ENCODE measurements around the gene THTPA.
"Not testable (repeated sequence)": the region's sequence is repeated elsewhere in the genome, so short reads cannot be mapped to it uniquely, and the experiment has no call there.

Gene THTPA

DNA sequence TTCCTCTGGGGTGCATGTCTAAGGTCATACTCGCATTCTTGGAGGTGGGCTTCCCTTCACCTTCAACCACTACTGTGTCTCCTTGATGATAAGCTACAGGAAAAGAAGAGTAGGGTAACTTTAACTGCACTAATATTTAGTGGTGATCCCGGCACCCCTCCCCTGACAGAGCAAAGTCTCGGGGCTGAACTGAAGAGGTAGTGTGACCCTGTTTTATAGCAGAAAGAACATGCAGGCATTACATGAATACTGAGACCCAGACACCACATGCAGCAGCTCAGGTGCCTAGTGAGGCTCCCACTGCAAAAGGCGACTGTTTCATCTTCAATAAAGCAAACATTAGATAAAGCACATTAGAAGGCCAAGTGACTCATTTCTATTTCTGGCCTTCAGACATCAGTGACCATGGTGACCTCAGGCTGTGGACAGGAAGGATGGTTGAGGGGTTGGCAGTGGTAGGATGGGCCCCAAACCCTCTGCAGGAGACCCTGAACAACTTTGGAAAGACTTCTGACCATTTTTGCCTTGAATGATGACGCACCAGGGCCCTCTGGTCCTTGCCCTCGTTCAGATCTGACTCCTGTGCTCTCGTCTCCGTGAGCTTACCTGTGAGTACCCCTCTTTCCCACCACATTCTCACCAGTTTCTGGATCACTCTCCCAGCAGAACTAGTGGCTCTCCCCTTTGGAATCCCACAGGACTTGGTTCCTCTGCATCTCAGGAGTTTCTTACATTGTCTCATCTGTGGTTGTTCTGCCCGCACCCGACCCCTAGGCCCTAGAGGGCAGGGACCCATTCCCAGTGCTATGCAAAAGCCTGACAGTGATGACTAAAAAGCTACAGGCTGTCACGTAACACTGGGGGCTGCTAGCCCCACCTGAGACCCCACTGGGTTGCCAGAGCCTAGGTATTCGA, 46.4 kb downstream of the THTPA start:
- Histone ChIP-seq H3K4me3 (ENCODE audit: insufficient read depth, low read depth, low read length, poor library complexity, severe bottlenecking) (no peak overlapping the region), H3K27ac (ENCODE audit: insufficient read depth, low read length, poor library complexity, severe bottlenecking) (no peak overlapping the region), H3K36me3 (ENCODE audit: control insufficient read depth, insufficient read depth, low read length) (no peaks in the 10 kb centered on the region), H3K9me3 (ENCODE audit: control insufficient read depth, low read length) (no peaks in the 10 kb centered on the region), H3K4me1 (ENCODE audit: control insufficient read depth, insufficient read depth, low read length, poor library complexity, severe bottlenecking) (no peaks in the 10 kb centered on the region), H3K27me3 (replicated peaks; ENCODE audit: control insufficient read depth, insufficient read depth, low read length, poor library complexity, severe bottlenecking) (no peaks in the 10 kb centered on the region)
- no peak for DNase-seq

DNA sequence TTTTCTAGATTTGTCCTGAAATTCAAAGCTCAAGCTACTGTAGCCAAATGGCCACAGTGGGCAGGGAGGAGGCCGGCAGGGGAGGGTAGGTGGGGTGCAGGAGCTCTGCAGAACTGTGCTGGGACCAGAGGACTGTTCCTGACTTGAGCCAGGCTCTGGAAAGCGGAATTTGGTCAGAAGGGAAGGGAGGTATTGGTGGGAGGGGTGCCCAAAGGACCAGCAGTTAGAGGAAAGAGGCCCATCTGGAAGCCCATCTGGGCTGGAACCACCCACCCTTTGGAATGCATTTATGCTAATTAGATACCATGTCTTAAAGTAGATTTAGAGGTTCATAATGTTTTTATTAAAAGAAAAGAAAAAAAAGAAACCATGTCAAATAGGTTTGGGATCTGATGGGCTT, 47.0 kb downstream of the THTPA start:
- no peak overlapping the region for H3K4me3 ChIP-seq (ENCODE audit: insufficient read depth, low read depth, low read length, poor library complexity, severe bottlenecking)
- no peak for DNase-seq
- H3K36me3 ChIP-seq (ENCODE audit: control insufficient read depth, insufficient read depth, low read length), result no peaks in the 10 kb centered on the region
- no peaks in the 10 kb centered on the region for H3K4me1 ChIP-seq (ENCODE audit: control insufficient read depth, insufficient read depth, low read length, poor library complexity, severe bottlenecking)
- no peaks in the 10 kb centered on the region for H3K27me3 ChIP-seq (replicated peaks; ENCODE audit: control insufficient read depth, insufficient read depth, low read length, poor library complexity, severe bottlenecking)
- no peaks in the 10 kb centered on the region for H3K9me3 ChIP-seq (ENCODE audit: control insufficient read depth, low read length)
- H3K27ac ChIP-seq (ENCODE audit: insufficient read depth, low read length, poor library complexity, severe bottlenecking), result no peak overlapping the region

DNA sequence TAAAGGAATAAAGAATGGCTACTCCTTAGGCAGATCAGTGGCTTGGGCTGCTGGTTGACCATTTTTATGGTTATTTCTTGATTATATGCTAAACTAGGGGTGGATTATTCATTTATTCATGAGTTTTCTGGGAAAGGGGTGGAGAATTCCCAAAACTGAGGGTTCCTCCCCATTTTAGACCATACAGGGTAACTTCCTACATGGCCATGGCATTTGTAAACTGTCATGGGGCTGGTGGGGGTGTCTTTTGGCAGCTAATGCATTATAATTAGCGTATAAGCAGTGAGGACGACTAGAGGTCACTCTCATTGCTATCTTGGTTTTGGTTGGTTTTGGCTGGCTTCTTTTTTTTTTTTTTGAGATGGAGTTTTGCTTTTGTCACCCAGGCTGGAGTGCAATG, 48.1 kb downstream of the THTPA start:
- H3K27me3 ChIP-seq (replicated peaks; ENCODE audit: control insufficient read depth, insufficient read depth, low read length, poor library complexity, severe bottlenecking), result no peaks in the 10 kb centered on the region
- no peaks in the 10 kb centered on the region for H3K4me1 ChIP-seq (ENCODE audit: control insufficient read depth, insufficient read depth, low read length, poor library complexity, severe bottlenecking)
- H3K9me3 ChIP-seq (ENCODE audit: control insufficient read depth, low read length), result no peaks in the 10 kb centered on the region
- H3K36me3 ChIP-seq (ENCODE audit: control insufficient read depth, insufficient read depth, low read length), result no peaks in the 10 kb centered on the region
- no peak overlapping the region for H3K27ac ChIP-seq (ENCODE audit: insufficient read depth, low read length, poor library complexity, severe bottlenecking)
- no peak for DNase-seq
- no peak overlapping the region for H3K4me3 ChIP-seq (ENCODE audit: insufficient read depth, low read depth, low read length, poor library complexity, severe bottlenecking)

DNA sequence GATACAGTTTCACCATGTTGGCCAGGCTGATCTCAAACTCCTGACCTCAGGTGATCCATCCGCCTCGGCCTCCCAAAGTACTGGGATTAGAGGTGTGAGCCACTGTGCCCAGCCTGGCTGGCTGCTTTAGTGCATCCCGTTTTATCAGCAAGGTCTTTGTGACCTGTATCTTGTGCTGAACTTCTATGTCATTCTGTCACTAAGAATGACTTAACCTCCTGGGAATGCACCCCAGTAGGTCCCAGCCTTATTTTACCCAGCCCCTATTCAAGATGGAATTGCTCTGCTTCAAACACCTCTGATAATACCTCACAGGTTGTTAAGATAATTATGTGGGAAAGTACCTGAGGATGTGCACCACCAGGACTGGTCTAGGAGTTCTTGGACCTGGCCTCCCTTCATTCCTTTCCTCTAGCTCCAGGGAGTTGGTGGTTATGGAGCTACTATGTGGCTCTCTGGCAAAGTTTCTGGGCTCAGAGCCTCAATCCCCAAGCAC, 48.7 kb downstream of the THTPA start:
- Histone ChIP-seq H3K36me3 (ENCODE audit: control insufficient read depth, insufficient read depth, low read length) (no peaks in the 10 kb centered on the region), H3K9me3 (ENCODE audit: control insufficient read depth, low read length) (no peaks in the 10 kb centered on the region), H3K27me3 (replicated peaks; ENCODE audit: control insufficient read depth, insufficient read depth, low read length, poor library complexity, severe bottlenecking) (no peaks in the 10 kb centered on the region), H3K27ac (ENCODE audit: insufficient read depth, low read length, poor library complexity, severe bottlenecking) (no peak overlapping the region), H3K4me1 (ENCODE audit: control insufficient read depth, insufficient read depth, low read length, poor library complexity, severe bottlenecking) (peaks cover 4% of the 10 kb centered on the region), H3K4me3 (ENCODE audit: insufficient read depth, low read depth, low read length, poor library complexity, severe bottlenecking) (no peak overlapping the region)
- DNase-seq, result no peak

DNA sequence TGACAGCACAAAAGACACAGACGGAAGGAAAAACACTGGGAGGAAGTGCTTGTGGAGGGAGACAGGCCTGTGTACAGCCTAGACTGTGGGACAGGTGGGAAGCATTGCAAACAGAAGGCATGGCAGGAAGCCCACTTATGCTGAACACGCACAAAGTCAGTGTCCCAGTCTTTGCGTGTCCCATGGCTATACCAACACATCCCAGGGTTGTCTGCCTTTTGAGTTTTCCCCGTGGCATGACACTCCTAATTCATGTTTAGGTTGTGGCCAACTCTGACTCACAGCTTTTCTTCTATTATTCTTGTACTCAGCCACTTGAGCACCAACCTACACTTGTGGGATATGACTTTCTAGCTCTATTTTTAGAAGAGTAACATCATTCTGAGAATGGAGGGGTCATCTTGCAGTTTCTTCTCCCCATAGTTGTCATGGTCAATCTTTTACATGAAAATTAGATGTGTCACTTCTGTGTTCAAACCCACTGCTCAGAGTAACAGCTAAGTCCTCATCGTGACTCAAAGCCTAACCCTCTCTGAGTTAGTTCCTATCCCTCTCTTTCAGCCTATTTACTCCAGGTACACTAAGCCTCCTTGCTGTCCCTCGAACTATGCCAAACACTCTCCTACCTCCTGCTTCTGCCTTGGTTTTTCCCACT, 50.0 kb downstream of the THTPA start:
- H3K27ac ChIP-seq (ENCODE audit: insufficient read depth, low read length, poor library complexity, severe bottlenecking), result no peak overlapping the region
- DNase-seq, result no peak
- no peak overlapping the region for H3K4me3 ChIP-seq (ENCODE audit: insufficient read depth, low read depth, low read length, poor library complexity, severe bottlenecking)
- H3K36me3 ChIP-seq (ENCODE audit: control insufficient read depth, insufficient read depth, low read length), result no peaks in the 10 kb centered on the region
- H3K4me1 ChIP-seq (ENCODE audit: control insufficient read depth, insufficient read depth, low read length, poor library complexity, severe bottlenecking), result peaks cover 18% of the 10 kb centered on the region
- no peaks in the 10 kb centered on the region for H3K27me3 ChIP-seq (replicated peaks; ENCODE audit: control insufficient read depth, insufficient read depth, low read length, poor library complexity, severe bottlenecking)
- no peaks in the 10 kb centered on the region for H3K9me3 ChIP-seq (ENCODE audit: control insufficient read depth, low read length)

DNA sequence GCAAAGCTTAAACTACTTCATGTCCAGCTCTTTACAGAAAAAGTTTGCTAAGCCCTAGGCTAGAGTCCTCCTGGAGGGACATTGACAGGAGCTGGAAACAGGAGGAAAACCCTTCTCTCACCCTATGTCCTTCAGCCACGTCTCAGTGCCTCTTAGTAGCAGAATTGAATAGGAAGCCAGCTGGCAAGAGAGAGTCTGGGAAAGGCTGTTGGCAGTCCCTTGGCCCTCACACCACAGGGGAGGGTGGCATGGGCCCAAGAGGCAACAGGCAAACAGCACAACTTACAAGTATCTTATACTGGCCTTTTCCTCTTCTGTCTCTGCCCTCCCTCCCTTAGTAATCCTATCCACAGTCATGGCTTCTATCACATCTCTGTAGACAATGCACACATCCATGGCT, 52.4 kb downstream of the THTPA start:
- Histone ChIP-seq H3K4me3 (ENCODE audit: insufficient read depth, low read depth, low read length, poor library complexity, severe bottlenecking) (no peak overlapping the region), H3K9me3 (ENCODE audit: control insufficient read depth, low read length) (no peaks in the 10 kb centered on the region)
- DNase-seq, result no peak

GRCh38 chr14:23609001-23609400, 52.9 kb downstream of the THTPA start:
- no peak for DNase-seq
- Histone ChIP-seq H3K4me3 (ENCODE audit: insufficient read depth, low read depth, low read length, poor library complexity, severe bottlenecking) (no peak overlapping the region), H3K36me3 (ENCODE audit: control insufficient read depth, insufficient read depth, low read length) (no peaks in the 10 kb centered on the region), H3K27ac (ENCODE audit: insufficient read depth, low read length, poor library complexity, severe bottlenecking) (no peak overlapping the region), H3K4me1 (ENCODE audit: control insufficient read depth, insufficient read depth, low read length, poor library complexity, severe bottlenecking) (peaks cover 23% of the 10 kb centered on the region), H3K27me3 (replicated peaks; ENCODE audit: control insufficient read depth, insufficient read depth, low read length, poor library complexity, severe bottlenecking) (no peaks in the 10 kb centered on the region), H3K9me3 (ENCODE audit: control insufficient read depth, low read length) (no peaks in the 10 kb centered on the region)

More for the DNA sequence above, 52.4 kb downstream of the THTPA start:
- H3K27ac ChIP-seq (ENCODE audit: insufficient read depth, low read length, poor library complexity, severe bottlenecking), result no peak overlapping the region
- H3K27me3 ChIP-seq (replicated peaks; ENCODE audit: control insufficient read depth, insufficient read depth, low read length, poor library complexity, severe bottlenecking), result no peaks in the 10 kb centered on the region
- H3K4me1 ChIP-seq (ENCODE audit: control insufficient read depth, insufficient read depth, low read length, poor library complexity, severe bottlenecking), result peaks cover 23% of the 10 kb centered on the region
- H3K36me3 ChIP-seq (ENCODE audit: control insufficient read depth, insufficient read depth, low read length), result no peaks in the 10 kb centered on the region

DNA sequence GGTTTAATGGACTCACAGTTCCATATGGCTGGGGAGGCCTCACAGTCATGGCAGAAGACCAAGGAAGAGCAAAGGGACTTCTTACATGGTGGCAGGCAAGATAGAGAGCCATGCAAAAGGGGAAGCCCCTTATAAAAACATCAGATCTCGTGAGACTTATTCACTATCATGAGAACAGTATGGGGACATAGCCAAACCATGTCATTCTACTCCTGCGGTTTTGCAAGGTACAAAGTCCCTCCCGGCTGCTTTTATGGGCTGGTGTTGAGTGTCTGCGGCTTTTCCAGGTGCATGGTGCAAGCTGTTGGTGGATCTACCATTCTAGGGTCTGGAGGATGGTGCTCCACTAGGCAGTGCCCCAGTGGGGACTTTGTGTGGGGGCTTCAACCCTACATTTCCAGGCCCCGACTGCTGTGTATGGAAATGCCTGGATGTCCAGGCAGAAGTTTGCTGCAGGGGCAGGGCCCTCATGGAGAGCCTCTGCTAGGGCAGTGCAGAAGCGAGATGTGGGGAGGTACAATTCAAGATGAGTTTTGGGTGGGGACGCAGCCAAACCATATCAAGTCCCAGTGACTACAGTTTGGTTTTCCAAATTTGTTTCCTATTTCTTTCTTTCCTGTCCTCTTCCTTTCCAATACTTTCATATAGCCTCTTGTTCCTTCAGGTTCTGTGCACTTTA, 53.5 kb downstream of the THTPA start:
- H3K9me3 ChIP-seq (ENCODE audit: control insufficient read depth, low read length), result not testable (repeated sequence)
- H3K27ac ChIP-seq (ENCODE audit: insufficient read depth, low read length, poor library complexity, severe bottlenecking), result peak overlapping the region; percentile 47

More for the DNA sequence above, 53.5 kb downstream of the THTPA start:
- DNase-seq; H3K4me3 ChIP-seq (ENCODE audit: insufficient read depth, low read depth, low read length, poor library complexity, severe bottlenecking); H3K36me3 ChIP-seq (ENCODE audit: control insufficient read depth, insufficient read depth, low read length); H3K27me3 ChIP-seq (replicated peaks; ENCODE audit: control insufficient read depth, insufficient read depth, low read length, poor library complexity, severe bottlenecking): not testable (repeated sequence)
- peaks cover 23% of the 10 kb centered on the region for H3K4me1 ChIP-seq (ENCODE audit: control insufficient read depth, insufficient read depth, low read length, poor library complexity, severe bottlenecking)

Measured in effector memory CD4-positive, alpha-beta T cell (primary cell).